Kidney capillary endothelial cell (primary cell): ENCODE results near the gene NEU4.
"Not testable (repeated sequence)": the region's sequence is repeated elsewhere in the genome, so short reads cannot be mapped to it uniquely, and the experiment has no call there.

Source experiments
- DNase-seq: peaks from one replicate; pipeline ENCODE4 v3.0.0-alpha.2; 2018; ENCODE audit warnings: low spot score

Gene NEU4

GRCh38 chr2:241775223-241776177, 33.5 kb upstream of the NEU4 start:
- no peak for DNase-seq

- DNase-seq, result no peak
Observed at GRCh38 chr2:241776336-241777169, 32.4 kb upstream of the NEU4 start, which contains the start of gene GAL3ST2. Gene GAL3ST2, plus strand, starts transcription at chr2:241776822. Its CDS starts 134 bp downstream, at chr2:241776956.

DNA sequence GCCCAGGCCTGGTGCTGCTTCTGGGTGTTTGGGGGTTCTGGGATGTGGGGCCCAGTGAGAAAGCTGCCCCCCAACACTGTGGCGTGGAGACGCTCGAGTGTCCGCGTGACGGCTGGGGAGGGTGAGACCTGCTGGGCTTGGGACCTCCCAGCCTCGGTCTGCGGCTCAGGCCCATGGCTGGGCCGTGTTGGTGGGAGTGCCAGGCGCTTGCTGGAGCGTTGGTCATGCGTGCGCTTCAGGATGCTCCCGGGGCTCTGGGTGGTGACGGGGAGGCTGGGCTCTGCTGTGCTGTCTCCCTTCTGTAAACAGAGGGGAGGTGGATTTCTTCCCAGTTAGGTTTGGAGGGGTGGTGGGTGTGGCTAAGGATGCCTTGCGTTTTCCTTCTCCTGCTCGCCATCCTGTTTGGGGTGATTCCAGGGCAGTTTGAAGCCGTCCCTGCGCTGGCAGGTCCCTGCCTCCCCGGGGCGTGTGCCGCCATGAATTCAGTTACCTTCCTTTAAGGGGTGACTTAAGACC, 31.8 kb upstream of the NEU4 start:
- no peak for DNase-seq

GRCh38 chr2:241777686-241778627, 31.0 kb upstream of the NEU4 start:
- no peak for DNase-seq

DNA sequence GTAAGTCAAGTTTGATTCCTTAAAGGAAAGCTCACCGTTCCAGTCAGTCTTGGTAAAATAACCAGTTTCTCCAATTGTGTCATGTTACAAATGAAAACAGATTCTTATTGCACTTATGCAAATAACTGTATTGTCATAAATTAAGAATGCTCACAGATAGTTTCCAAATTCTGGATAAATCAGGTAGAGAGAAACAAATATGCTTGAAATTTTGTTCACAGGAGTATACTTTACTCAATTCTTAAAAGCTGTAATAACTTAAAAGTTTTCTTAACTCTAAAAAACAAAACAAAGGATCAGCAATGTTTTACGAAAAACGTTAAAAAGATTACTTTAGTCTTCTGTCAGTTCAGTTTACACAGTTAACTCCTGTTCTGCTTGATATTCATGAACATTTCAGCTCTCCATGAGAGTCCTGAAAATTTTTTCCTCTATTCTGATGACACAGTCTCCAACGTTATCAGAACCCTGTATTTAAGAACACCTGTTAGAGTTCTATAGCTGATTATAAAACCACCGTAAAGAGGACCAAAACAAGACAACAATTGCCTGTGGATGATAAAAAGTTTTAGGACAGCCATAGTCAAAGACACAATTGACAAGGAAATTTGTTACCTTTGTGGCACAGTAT, 27.9 kb upstream of the NEU4 start:
- DNase-seq, result no peak

- DNase-seq, result not testable (repeated sequence)
Observed at GRCh38 chr2:241782053-241782452, 26.9 kb upstream of the NEU4 start.

DNA sequence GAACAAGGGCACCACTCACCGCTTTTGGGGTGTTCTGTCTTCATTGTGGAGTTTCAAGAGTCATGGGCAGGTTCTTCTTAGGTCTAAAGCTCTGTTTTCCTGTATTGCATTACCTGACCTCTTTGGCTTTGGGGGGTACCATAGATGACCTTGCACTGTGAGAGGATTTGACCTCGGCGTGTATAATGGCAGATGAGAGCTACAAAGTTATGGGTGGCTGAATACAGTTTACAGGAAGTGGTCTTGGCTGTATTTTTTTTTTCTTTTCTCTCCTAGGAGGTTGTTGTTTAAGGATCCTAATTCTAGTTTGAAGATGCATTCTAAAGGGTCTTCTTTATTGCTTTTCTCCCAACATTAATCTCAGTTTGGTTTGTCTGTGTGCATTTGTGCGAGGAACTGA, 20.9 kb upstream of the NEU4 start:
- DNase-seq, result no peak

- DNase-seq, result no peak
Observed at GRCh38 chr2:241788572-241788971, 20.4 kb upstream of the NEU4 start.

GRCh38 chr2:241791385-241791784, 17.6 kb upstream of the NEU4 start:
- not testable (repeated sequence) for DNase-seq

- DNase-seq, result no peak
Observed at GRCh38 chr2:241793385-241793784, 15.6 kb upstream of the NEU4 start.

DNA sequence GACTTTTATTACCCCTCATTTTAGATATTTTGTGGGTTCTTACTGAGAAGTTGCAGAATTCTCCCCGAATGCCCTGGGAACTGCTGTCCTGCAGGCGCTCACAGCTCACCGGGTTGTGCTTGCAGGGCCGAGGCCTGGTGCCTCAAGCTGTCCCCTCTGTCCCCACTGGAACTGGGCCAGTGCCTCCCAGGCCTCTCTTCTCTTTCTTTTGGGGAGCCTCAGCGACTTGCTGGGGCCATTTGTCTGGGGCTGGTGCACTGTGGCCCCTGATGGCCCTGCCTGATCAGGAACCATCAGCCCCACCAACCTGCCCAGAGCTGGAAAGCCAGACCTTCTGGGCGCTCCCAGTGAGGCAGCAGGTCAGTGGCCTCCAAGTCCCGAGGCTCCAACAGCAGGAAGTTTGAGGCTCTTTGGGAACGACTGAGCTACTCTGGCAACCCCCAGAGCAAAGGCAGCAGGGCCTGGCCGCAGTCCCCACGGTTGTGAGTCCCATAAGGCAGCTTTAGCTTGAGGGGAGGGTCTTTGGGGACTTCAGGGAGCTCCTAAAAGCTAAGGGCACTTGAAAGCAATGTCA, 14.7 kb upstream of the NEU4 start:
- no peak for DNase-seq

DNA sequence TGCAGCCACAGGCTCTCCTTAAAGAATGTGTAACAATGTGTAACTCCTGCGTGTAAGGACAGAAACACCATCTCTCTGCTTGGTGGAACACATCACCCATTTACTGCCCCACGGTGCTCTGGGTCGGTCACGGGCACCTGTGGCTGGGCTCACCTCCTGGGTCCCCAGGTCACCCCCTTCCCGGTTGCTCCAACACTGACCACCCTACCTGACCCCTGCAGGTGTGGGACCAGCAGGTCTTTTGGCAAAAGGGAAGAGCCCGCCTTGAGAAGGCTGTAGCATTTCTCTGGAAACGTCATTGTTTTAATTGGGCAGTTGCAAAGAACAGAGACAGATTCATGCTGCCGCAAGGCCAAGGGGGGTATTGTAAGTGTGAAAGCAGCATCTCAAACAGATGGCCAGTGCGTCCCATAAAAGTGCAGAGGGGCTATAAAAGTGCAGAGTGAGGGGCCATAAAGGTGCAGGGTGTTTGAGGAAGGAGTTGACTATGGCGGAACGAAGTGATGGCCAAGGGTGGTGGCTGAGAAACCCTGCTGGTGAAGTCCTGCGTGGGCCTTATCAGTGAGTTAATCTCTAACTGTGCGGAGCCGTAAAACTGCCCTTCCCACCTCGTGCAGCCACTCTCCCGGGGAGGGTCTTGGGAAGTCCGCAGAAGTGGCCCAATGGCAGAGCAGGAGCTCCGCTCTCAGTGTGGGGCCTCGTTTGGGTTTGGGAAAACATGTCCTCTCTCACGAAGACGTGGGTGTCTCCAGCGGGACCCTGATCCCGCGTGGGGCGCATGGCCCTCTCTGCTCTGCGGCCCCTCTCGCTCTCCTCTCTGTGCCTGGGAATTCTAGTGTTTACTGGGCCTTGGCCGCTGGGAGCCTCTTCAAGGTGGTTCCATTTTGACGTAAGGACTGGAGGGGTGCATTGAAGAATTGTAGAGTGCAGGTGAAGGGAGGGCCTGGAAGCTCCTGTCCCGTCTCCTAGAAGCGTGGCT, 13.7 kb upstream of the NEU4 start:
- DNase-seq, result no peak

- DNase-seq, result no peak
Observed at GRCh38 chr2:241796209-241796608, 12.8 kb upstream of the NEU4 start.

DNA sequence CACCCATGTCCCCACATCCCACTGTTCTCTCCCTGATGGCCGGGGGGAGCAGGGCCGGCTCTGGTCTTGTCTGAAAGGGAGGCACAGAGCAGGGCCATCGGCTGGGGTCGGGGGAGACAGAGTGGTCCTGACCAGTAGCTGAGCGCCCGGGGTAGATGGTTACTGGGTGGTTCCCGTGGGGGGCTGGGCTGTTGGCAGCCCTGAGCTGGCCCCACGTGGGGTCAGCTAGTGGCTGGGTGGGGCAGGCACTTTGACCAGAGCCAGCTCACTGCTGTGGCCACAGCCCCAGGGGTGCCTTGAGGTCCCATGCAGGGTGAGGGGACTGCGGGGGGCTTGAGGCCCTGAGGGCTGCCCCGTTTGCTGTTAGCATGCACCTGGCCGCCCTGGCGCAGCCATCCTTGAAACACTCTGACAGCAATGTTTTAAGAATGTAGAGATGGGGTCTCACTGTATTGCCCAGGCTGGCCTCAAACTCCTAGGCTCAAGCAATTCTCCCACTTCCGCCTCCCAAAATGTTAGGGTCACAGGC, 12.3 kb upstream of the NEU4 start:
- no peak for DNase-seq

- DNase-seq, result no peak
Observed at GRCh38 chr2:241797441-241798080, 11.4 kb upstream of the NEU4 start.

DNA sequence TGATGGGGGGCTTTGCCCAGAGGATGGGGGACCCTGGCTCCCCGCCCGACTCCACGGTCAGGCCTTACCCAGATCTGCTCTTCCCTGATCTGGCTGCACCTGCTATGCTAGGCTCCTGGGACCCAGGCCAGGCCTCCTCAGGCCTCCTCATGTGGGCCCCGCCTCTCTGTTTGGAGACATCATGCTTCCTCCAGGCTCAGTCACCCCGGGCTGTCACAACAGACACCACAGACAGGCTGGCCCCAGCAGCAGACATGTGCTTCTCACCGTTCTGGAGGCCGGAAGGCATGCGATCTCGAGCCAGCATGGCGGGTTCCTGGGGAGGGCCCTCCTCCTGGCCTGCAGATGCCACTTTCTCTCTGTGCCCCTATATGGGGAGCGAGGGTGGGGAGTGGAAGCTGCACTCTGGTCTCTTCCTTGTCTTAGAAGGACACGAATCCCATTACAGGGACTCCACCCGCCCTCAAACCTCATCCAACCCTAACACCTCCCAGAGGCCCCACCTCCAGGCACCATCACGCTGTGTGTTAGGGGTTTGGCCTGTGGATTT, 10.8 kb upstream of the NEU4 start:
- no peak for DNase-seq

DNA sequence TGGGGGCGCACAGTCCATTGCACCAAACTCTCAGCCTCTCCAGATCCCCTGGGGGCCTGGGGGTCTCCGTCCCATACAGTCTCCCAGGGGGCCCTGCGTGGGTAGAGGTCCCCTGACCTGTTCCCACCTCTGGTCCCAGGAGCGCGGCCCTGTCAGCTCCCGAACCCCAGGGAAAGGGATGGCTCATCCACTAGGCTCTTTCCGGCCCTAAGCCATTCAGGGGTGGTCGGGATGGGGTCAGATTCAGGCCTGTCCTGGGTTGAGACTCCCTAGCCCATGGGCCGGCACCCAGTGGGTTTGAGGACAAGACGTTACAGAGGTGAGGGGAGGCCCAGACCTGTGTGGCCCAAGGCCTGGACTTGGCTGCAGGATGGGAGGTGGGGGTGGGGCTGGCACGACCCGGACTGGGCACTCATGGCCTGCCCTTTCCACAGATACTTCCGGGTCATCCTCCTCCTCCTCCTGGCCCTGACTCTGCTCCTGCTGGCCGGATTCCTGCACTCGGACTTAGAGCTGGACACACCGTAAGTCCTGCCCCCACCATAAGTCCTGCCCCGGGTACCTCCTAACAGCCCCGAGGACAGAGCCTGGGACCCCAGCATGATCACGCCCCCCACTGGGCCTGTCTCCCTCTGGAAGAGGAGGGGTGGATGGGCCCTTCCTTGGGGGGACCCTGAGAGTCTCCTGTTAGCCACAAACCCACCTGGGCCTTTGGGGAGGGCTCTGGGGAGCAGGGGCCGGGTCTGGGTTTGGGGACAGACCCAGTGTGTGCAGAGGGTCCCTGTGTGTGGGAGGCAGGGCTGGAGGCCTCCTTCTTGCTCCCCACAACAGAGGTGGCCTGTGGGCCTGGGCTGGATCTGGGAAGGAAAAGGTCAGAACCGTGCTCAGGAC, 10.1 kb upstream of the NEU4 start:
- no peak for DNase-seq
